Heart left ventricle (tissue), 16 donors: ENCODE results near the gene SIX1. TPM values are rescaled to one million over a fixed set of nuclear protein-coding genes. Genes with fewer than 3 reads are reported as not detected.

Experiments
- ATAC-seq, 4 donors: fragments of 200-7000 bp; cut with Tn5 transposase; one replicate each; pipeline ENCODE4 v1.9.1; 2020 to 2022; ENCODE audit warnings: moderate library complexity in 4 of 4, mild to moderate bottlenecking in 3 of 4, moderate number of reproducible peaks in 1 of 4
- DNase-seq, 5 donors: peaks; one replicate each; pipeline ENCODE4 v3.0.0-alpha.2; 2020
- H3K27ac ChIP-seq, 12 donors: fragments of 200-600 bp; sonication (generic) in 4 of 12; one replicate each; pipeline versions ENCODE4 v1.5.0 to v1.8.0; 2016 to 2022; ENCODE audit warnings: mild to moderate bottlenecking in 2 of 12
- H3K27me3 ChIP-seq, 9 donors: fragments of 200-600 bp; sonication (generic) in 2 of 9; one replicate each; pipeline versions ENCODE4 v1.5.1 to v1.8.0; 2016 to 2022; ENCODE audit warnings: mild to moderate bottlenecking in 3 of 9
- H3K36me3 ChIP-seq, 9 donors: fragments of 200-600 bp; sonication (generic) in 2 of 9; one replicate each; pipeline versions ENCODE4 v1.5.0 to v1.8.0; 2018 to 2022; ENCODE audit warnings: mild to moderate bottlenecking in 2 of 9
- H3K4me1 ChIP-seq, 12 donors: fragments of 200-600 bp; sonication (generic) in 4 of 12; one replicate each; pipeline versions ENCODE4 v1.5.0 to v1.8.0; 2016 to 2022; ENCODE audit warnings: mild to moderate bottlenecking in 3 of 12
- H3K4me3 ChIP-seq, 12 donors: fragments of 200-600 bp; sonication (generic) in 4 of 12; one replicate each; pipeline versions ENCODE4 v1.5.0 to v1.8.0; 2017 to 2022; ENCODE audit warnings: mild to moderate bottlenecking in 9 of 12, moderate library complexity in 4 of 12
- H3K9me3 ChIP-seq, 12 donors: fragments of 200-600 bp; sonication (generic) in 4 of 12; one replicate each; pipeline versions ENCODE4 v1.5.0 to v1.8.0; 2016 to 2022; ENCODE audit warnings: mild to moderate bottlenecking in 1 of 12
- POLR2A ChIP-seq, 2 donors: fragments of 450-650 bp; IDR thresholded peaks; one replicate each; pipeline ENCODE4 v1.6.1; 2017; ENCODE audit warnings: antibody characterized with exemption in 2 of 2, mild to moderate bottlenecking in 2 of 2, moderate library complexity in 2 of 2
- WGBS, 4 donors: extraction: QIAGEN DNeasy Blood & Tissue Kit in 2 of 4; methylation state at CpG; one replicate each; pipeline versions ENCODE4 v1.1.5 to v1.1.7; 2013 to 2018; 5-methylcytosine and 5-hydroxymethylcytosine counted together
- intact Hi-C, 10 donors: fragments of 100-400 bp; cut with DNase I; formaldehyde crosslinking; loops; one replicate each; pipeline versions ENCODE4 v1.11.1 to v1.14.2; 2022
- polyA plus RNA-seq, 2 donors: library from polyadenylated mRNA; stranded (reverse); fragments of 200-250 nt; gene quantifications; one replicate each; pipeline ENCODE4 v1.2.3, GENCODE V29; 2013
- total RNA-seq, 9 donors: library from RNA; depleted of rRNA in 2 of 9; stranded (reverse); fragments of >200 nt in 2 of 9; fragmentation: NEBNext Ultra II Directional in 3 of 9; extraction: Animal tissue kit (Norgen Biotek cat#: 25700) in 3 of 9; gene quantifications; one replicate each; pipeline versions ENCODE4 v1.1.0 to v1.2.4, GENCODE V29; 2016 to 2023
- TF ChIP-seq, protein P1 (sequence below), 12 donors: fragments of 200-600 bp; sonication (generic) in 4 of 12; IDR thresholded peaks; one replicate each; pipeline versions ENCODE4 v1.5.0 to v1.8.0; 2018 to 2022; ENCODE audit warnings: antibody characterized with exemption in 12 of 12, mild to moderate bottlenecking in 5 of 12
- donor health status: ischemic (EF 13 %, LVEDD 7.1; RV severe dilation, severe dysfunction).
- donor health status: healthy with polysubstance abuse.
- donor health status: DM: no; HTN: yes; CAD: no.
- donor health status: DM: no; HTN: no; CAD: no.
- donor health status: ischemic (EF 25% LVEDD 6.9; RV normal size, moderate dysfunction).
- donor health status: ischemic (EF 25% LVEDD 5.7; RV mildly dilated, moderate dysfunction).
- donor health status: healthy.
- donor health status: DM: yes; HTN: yes; CAD: no.
- donor health status: ischemic (EF 35%, LVEDD 5.7; RV mildly dilated, moderate dysfunction).
- donor health status: nonischemic (EF 11% LVEDD 7.7; RV severe dilation, severe dysfunction).
- donor health status: DM: yes; HTN: yes; CAD: no.
- donor health status: PGD.
- donor health status: ischemic (EF 29% LVEDD 5.4; RV normal size, mild dysfunction).
- donor health status: nonischemic (EF 23%, LVEDD 6.1; RV moderate dilation, normal function).

The SIX1 gene
- total and polyA plus RNA-seq, 11 donors, result 0.19 to 0.27 (median 0.25) TPM; not detected in 8

DNA sequence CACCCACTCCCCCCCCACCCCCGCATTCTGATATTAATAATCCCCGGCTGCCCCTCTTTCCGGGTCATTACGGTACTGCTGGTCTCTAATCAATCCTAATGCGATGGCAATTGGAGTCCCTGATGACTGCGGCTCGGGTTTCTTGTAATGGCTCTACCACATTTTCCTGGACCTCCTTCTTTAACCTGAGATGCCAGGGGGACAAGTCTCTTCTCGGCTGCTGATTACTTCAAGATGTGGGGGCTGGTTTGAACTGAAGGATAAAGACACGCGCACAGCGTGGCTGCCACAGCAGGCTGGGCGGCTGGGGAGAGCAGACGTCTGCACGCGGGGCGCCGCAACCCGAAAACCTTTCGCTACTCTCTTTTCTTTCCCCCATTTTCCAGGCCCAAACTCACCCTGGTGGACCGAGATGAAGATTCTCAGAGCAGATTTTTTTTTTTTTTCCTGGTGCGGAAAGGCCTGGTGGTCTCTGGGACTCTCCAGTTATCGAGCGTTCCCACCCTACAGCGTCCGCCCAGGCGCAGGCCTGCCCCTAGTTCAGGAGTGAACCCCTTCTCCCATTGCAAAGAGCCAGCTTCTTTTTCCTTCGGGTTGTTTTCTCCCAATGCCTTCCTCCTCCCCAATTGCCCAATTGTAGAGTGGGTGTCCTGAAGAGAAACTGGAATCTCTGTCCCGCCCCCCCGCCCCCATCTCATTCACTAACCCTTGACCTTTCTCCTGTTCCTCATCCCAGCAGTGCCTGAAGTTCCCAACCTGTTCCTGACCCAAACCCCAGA is 6.0 kb upstream of the SIX1 start:
- Histone ChIP-seq H3K9me3 (no peaks in the 10 kb centered on the region), H3K27me3 (peaks cover 46 to 100% (median 98%) of the 10 kb centered on the region in 9 donors), H3K4me3 (no peak overlapping the region), H3K27ac (no peak overlapping the region), H3K36me3 (no peaks in the 10 kb centered on the region), H3K4me1 (peaks cover 2 to 49% (median 23%) of the 10 kb centered on the region in 12 donors)
- TF ChIP-seq, protein P1, sequence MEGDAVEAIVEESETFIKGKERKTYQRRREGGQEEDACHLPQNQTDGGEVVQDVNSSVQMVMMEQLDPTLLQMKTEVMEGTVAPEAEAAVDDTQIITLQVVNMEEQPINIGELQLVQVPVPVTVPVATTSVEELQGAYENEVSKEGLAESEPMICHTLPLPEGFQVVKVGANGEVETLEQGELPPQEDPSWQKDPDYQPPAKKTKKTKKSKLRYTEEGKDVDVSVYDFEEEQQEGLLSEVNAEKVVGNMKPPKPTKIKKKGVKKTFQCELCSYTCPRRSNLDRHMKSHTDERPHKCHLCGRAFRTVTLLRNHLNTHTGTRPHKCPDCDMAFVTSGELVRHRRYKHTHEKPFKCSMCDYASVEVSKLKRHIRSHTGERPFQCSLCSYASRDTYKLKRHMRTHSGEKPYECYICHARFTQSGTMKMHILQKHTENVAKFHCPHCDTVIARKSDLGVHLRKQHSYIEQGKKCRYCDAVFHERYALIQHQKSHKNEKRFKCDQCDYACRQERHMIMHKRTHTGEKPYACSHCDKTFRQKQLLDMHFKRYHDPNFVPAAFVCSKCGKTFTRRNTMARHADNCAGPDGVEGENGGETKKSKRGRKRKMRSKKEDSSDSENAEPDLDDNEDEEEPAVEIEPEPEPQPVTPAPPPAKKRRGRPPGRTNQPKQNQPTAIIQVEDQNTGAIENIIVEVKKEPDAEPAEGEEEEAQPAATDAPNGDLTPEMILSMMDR (IDR thresholded peaks at IDR 0.05), result no peak
- no peak for TF ChIP-seq POLR2A (IDR thresholded peaks at IDR 0.05)
- WGBS, 4 donors, result 18 to 26% (median 21%) methylated on average over 29 of the region's 29 CpGs
- intact Hi-C loops, result loop anchor here in 4 of 10 donors (5.0 to 10.0 kb wide), 2 partner anchors 327 to 369 kb away; partner anchors contain the start of genes SLC38A6 (in 1 of the 4) and TRMT5 (in 1 of the 4)
- DNase-seq (no peak), ATAC-seq (no peak)

DNA sequence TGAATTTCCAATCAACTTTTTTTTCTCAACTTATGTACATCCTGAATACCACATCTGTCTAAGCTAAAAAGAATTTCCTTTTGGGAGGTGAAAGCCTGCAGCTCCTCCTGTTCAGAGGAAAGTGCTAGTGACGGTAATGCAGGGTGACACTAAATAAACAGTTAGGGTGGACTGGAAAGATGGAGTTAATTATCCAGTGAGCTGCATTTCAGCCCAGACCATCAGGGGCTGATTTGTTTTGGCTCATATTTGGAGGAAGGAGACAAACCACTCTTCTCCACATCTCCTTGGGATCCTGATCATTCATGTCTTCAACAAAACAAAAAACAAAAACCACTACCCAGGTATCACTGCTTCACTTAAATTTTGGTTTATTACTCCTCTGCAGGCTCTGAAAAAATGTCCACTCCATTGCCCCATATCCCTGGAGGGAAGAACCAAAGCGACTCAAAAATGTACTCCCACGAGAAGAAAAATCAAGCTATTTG is 5.1 kb upstream of the SIX1 start:
- H3K27me3 ChIP-seq, result peaks cover 52 to 100% (median 98%) of the 10 kb centered on the region in 9 donors
- peaks cover 2 to 58% (median 26%) of the 10 kb centered on the region in 12 donors for H3K4me1 ChIP-seq
- 16 to 23% (median 22%) methylated on average over 3 of the region's 3 CpGs for WGBS, 4 donors
- intact Hi-C loops, result loop anchor here in 3 of 10 donors (10.0 kb wide), 1 partner anchor 370 kb away; no protein-coding TSS in a partner anchor
- ATAC-seq (no peak), DNase-seq (no peak)
- H3K27ac ChIP-seq, result no peak overlapping the region
- TF ChIP-seq, protein P1 (IDR thresholded peaks at IDR 0.05), result no peak
- TF ChIP-seq POLR2A (IDR thresholded peaks at IDR 0.05), result no peak
- H3K36me3 ChIP-seq, result no peaks in the 10 kb centered on the region
- H3K9me3 ChIP-seq, result no peaks in the 10 kb centered on the region
- no peak overlapping the region for H3K4me3 ChIP-seq

DNA sequence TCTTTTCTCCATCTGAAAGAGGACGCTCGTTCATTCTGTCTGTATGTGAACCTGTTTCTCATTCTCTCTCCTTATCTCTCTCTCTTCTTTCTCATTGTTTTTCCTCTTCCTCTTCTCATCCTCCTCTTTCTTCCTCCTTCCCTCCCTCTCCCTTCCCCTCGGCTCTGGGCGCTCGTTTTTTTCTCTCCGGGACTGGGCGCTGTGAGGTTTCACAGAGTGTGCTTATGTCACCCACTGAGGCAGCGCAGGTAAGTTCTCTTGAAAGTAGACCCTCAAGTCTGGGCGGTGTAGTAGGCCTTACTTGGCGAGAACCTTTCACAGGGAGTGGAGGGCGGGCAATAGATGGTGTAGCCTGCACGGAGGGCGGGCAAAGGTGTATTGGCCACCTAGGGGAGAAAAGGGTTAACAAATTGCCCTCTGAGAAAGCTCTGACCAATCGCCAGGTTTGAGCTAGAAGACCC is 4.5 kb upstream of the SIX1 start:
- ATAC-seq (no peak), DNase-seq (no peak)
- Histone ChIP-seq H3K36me3 (no peaks in the 10 kb centered on the region), H3K27ac (no peak overlapping the region), H3K4me3 (no peak overlapping the region), H3K9me3 (no peaks in the 10 kb centered on the region), H3K4me1 (peaks cover 8 to 64% (median 30%) of the 10 kb centered on the region in 12 donors), H3K27me3 (peaks cover 57 to 100% (median 98%) of the 10 kb centered on the region in 9 donors)
- TF ChIP-seq POLR2A (IDR thresholded peaks at IDR 0.05), result no peak
- TF ChIP-seq, protein P1 (IDR thresholded peaks at IDR 0.05), result no peak
- intact Hi-C loops, result loop anchor here in 3 of 10 donors (10.0 kb wide), 1 partner anchor 371 kb away; no protein-coding TSS in a partner anchor
- 3 to 9% (median 6%) methylated on average over 14 of the region's 14 CpGs for WGBS, 4 donors
